ENCODE data around the gene PRICKLE4.

GRCh38 chr6:41824571-41825569, 44.3 kb downstream of the PRICKLE4 start:
- no peak for TF ChIP-seq POLR2A (IDR thresholded peaks at IDR 0.05)
- TF ChIP-seq CTCF (IDR thresholded peaks at IDR 0.05): no peak
- TF ChIP-seq EP300 (IDR thresholded peaks at IDR 0.05): no peak
- TF ChIP-seq POLR2AphosphoS5 (IDR thresholded peaks at IDR 0.05): no peak
